H1 (cell line): Measurements from ENCODE around the gene AAK1. TPM values are rescaled to one million over a fixed set of nuclear protein-coding genes. Genes with fewer than 3 reads are reported as not detected.
"Not testable (repeated sequence)": the region's sequence is repeated elsewhere in the genome, so short reads cannot be mapped to it uniquely, and the experiment has no call there.

ENCODE experiments used
- CTCF ChIA-PET: fragments of 300-600 bp; sonication (Branson Sonifier 250); formaldehyde crosslinking; loops from one replicate; lab custom pipeline; 2021; ENCODE audit not compliant: partially characterized antibody; lab: Charles Lee
- POLR2A ChIA-PET: fragments of 300-600 bp; sonication (Branson Sonifier 250); formaldehyde crosslinking; loops from one replicate; lab custom pipeline; 2021; ENCODE audit warnings: inconsistent platforms; ENCODE audit not compliant: partially characterized antibody; lab: Charles Lee
- DNase-seq, 2 experiments: peaks; one replicate each; pipeline versions ENCODE4 v3.0.0 to v3.0.0-alpha.2; 2010 to 2022; ENCODE audit warnings: low spot score in 2 of 2, low read depth in 1 of 2, mixed read lengths in 1 of 2
- FAIRE-seq: peaks from 2 replicates; lab custom pipeline; 2011; peaks lifted over from hg19 to GRCh38; lab: Jason Lieb, UNC
- H2AFZ ChIP-seq: 2 replicates; pipeline ENCODE4 v1.8.1; 2012; ENCODE audit warnings: low read length, inconsistent platforms
- H2AK5ac ChIP-seq: 2 replicates; pipeline ENCODE4 v1.6.1; 2013; ENCODE audit warnings: low read depth, low read length
- H2BK120ac ChIP-seq: replicated peaks from 2 replicates; pipeline ENCODE3; 2013; ENCODE audit warnings: low read depth, low read length, inconsistent platforms
- H2BK12ac ChIP-seq: 2 replicates; pipeline ENCODE4 v1.6.1; 2013; ENCODE audit warnings: low read depth, low read length
- H2BK15ac ChIP-seq: 2 replicates; pipeline ENCODE4 v1.6.1; 2013; ENCODE audit warnings: low read length
- H2BK20ac ChIP-seq: 2 replicates; pipeline ENCODE4 v1.6.1; 2013; ENCODE audit warnings: low read length
- H2BK5ac ChIP-seq: 2 replicates; pipeline ENCODE4 v1.6.1; 2013; ENCODE audit warnings: low read depth, low read length
- H3K14ac ChIP-seq: 2 replicates; pipeline ENCODE4 v1.6.1; 2013; ENCODE audit warnings: inconsistent platforms; ENCODE audit not compliant: insufficient read length
- H3K18ac ChIP-seq: 2 replicates; pipeline ENCODE4 v1.6.1; 2013; ENCODE audit warnings: low read length; ENCODE audit errors: extremely low read depth
- H3K23ac ChIP-seq: 2 replicates; pipeline ENCODE4 v1.6.1; 2013; ENCODE audit warnings: inconsistent platforms; ENCODE audit not compliant: insufficient read length
- H3K23me2 ChIP-seq: 2 replicates; pipeline ENCODE4 v1.6.1; 2013; ENCODE audit warnings: low read depth, low read length
- H3K27ac ChIP-seq: 2 replicates; pipeline ENCODE4 v1.6.1; 2011; ENCODE audit warnings: low read depth, low read length, inconsistent platforms
- H3K27me3 ChIP-seq, 4 experiments: replicated peaks in 1 of 4; 1 replicate in 1 of 4; 2 replicates in 3 of 4; pipeline versions ENCODE4 v1.6.1 to v1.8.1; 2011 to 2013; ENCODE audit warnings: low read length in 3 of 4, mild to moderate bottlenecking in 3 of 4, inconsistent platforms in 2 of 4, mixed read lengths in 2 of 4, moderate library complexity in 1 of 4; ENCODE audit not compliant: control insufficient read depth in 3 of 4, insufficient read depth in 3 of 4; ENCODE audit errors: extremely low read depth in 1 of 4
- H3K36me3 ChIP-seq, 4 experiments: 2 replicates each; pipeline versions ENCODE4 v1.6.1 to v1.8.1; 2011 to 2013; ENCODE audit warnings: mild to moderate bottlenecking in 4 of 4, low read length in 3 of 4, moderate library complexity in 2 of 4, control low read depth in 1 of 4, inconsistent platforms in 1 of 4; ENCODE audit not compliant: insufficient read depth in 4 of 4, control insufficient read depth in 2 of 4
- H3K4ac ChIP-seq: replicated peaks from 2 replicates; pipeline ENCODE3; 2013; ENCODE audit warnings: low read length, low read depth, mixed read lengths, inconsistent platforms; ENCODE audit not compliant: insufficient read length
- H3K4me1 ChIP-seq, 4 experiments: replicated peaks in 1 of 4; 1 replicate in 1 of 4; 2 replicates in 3 of 4; pipeline versions ENCODE4 v1.6.1 to v1.8.1; 2011 to 2013; ENCODE audit warnings: low read length in 3 of 4, inconsistent platforms in 2 of 4, mixed read lengths in 1 of 4; ENCODE audit not compliant: insufficient read depth in 4 of 4, control insufficient read depth in 3 of 4
- H3K4me2 ChIP-seq, 2 experiments: 2 replicates each; pipeline versions ENCODE4 v1.6.1 to v1.8.1; 2011 to 2013; ENCODE audit warnings: low read depth in 2 of 2, low read length in 2 of 2, control low read depth in 1 of 2, inconsistent platforms in 1 of 2, mild to moderate bottlenecking in 1 of 2; ENCODE audit not compliant: insufficient read depth in 1 of 2
- H3K4me3 ChIP-seq, 4 experiments: fragments of 200-600, 300-600 bp in 1 of 4; sonication (generic), shearing (Covaris generic), sonication (Bioruptor Twin) in 1 of 4; 2 replicates each; pipeline versions ENCODE4 v1.5.1 to v1.8.1; 2011 to 2016; ENCODE audit warnings: low read length in 4 of 4, low read depth in 3 of 4, control low read depth in 2 of 4, inconsistent platforms in 2 of 4, mild to moderate bottlenecking in 2 of 4, mixed read lengths in 1 of 4, moderate library complexity in 1 of 4; ENCODE audit not compliant: insufficient read depth in 2 of 4; ENCODE audit errors: extremely low read depth in 1 of 4
- H3K56ac ChIP-seq: replicated peaks from 2 replicates; pipeline ENCODE3; 2013; ENCODE audit warnings: low read depth, mild to moderate bottlenecking, mixed read lengths, low read length, inconsistent platforms; ENCODE audit not compliant: insufficient read length
- H3K79me1 ChIP-seq: 2 replicates; pipeline ENCODE4 v1.6.1; 2013; ENCODE audit warnings: low read depth, low read length, control low read depth
- H3K79me2 ChIP-seq, 2 experiments: 2 replicates each; pipeline versions ENCODE4 v1.6.1 to v1.8.1; 2012 to 2013; ENCODE audit warnings: low read length in 2 of 2, mild to moderate bottlenecking in 2 of 2, inconsistent platforms in 1 of 2; ENCODE audit not compliant: insufficient read depth in 2 of 2, control insufficient read depth in 1 of 2
- H3K9ac ChIP-seq, 4 experiments: replicated peaks in 1 of 4; 1 replicate in 1 of 4; 2 replicates in 3 of 4; pipeline versions ENCODE4 v1.6.1 to v1.8.1; 2011 to 2013; ENCODE audit warnings: low read depth in 3 of 4, low read length in 3 of 4, control low read depth in 2 of 4, mild to moderate bottlenecking in 2 of 4, moderate library complexity in 2 of 4, inconsistent platforms in 1 of 4; ENCODE audit errors: extremely low read depth in 1 of 4
- H3K9me3 ChIP-seq, 2 experiments: 2 replicates each; pipeline versions ENCODE4 v1.6.1 to v1.8.1; 2012 to 2013; ENCODE audit warnings: mild to moderate bottlenecking in 2 of 2, moderate library complexity in 2 of 2, control low read depth in 1 of 2, inconsistent platforms in 1 of 2, low read depth in 1 of 2, low read length in 1 of 2, mixed read lengths in 1 of 2; ENCODE audit not compliant: insufficient read depth in 2 of 2
- H4K20me1 ChIP-seq, 2 experiments: replicated peaks in 1 of 2; 2 replicates each; pipeline versions ENCODE3 to v1.8.1; 2011 to 2013; ENCODE audit warnings: inconsistent platforms in 2 of 2, low read length in 2 of 2, mild to moderate bottlenecking in 1 of 2; ENCODE audit not compliant: insufficient read depth in 2 of 2, control insufficient read depth in 1 of 2
- H4K5ac ChIP-seq: 2 replicates; pipeline ENCODE4 v1.6.1; 2013; ENCODE audit warnings: low read length, low read depth, mixed read lengths, inconsistent platforms; ENCODE audit not compliant: insufficient read length
- H4K8ac ChIP-seq: 2 replicates; pipeline ENCODE4 v1.8.0; 2013; ENCODE audit warnings: mild to moderate bottlenecking, moderate library complexity, low read length, inconsistent platforms; ENCODE audit not compliant: insufficient read depth; ENCODE audit errors: extremely low read depth
- H4K91ac ChIP-seq: replicated peaks from 2 replicates; pipeline ENCODE3; 2013; ENCODE audit warnings: low read length, mixed read lengths, inconsistent platforms; ENCODE audit not compliant: insufficient read length
- TAF7 ChIP-seq: optimal IDR thresholded peaks from 2 replicates; pipeline ENCODE3; 2011; ENCODE audit warnings: low read depth, mild to moderate bottlenecking, inconsistent platforms, low read length, moderate library complexity, borderline replicate concordance
- WGBS, 2 experiments: shearing (Covaris generic) in 1 of 2; methylation state at CpG; one replicate each; pipeline versions ENCODE4 v1.1.6 to v1.1.7; 2013 to 2015; ENCODE audit warnings: low lambda C conversion rate in 2 of 2, mixed read lengths in 2 of 2, inconsistent platforms in 1 of 2, low coverage in 1 of 2, missing lambda C conversion rate in 1 of 2; ENCODE audit not compliant: insufficient replicate concordance in 2 of 2, insufficient coverage in 1 of 2, insufficient read length in 1 of 2; ENCODE audit errors: extremely low coverage in 1 of 2, missing lambda C conversion rate in 1 of 2; 5-methylcytosine and 5-hydroxymethylcytosine counted together
- polyA plus RNA-seq, 7 experiments: library from polyadenylated mRNA; depleted of rRNA in 3 of 7; stranded (reverse) in 5 of 7; unstranded in 2 of 7; fragments of >200 nt in 5 of 7; fragments of 200-250 nt in 2 of 7; gene quantifications; 1 replicate in 5 of 7; 2 replicates in 1 of 7; 4 replicates in 1 of 7; pipeline versions ENCODE4 v1.2.1 to v1.2.3, GENCODE V29; 2011 to 2013; ENCODE audit warnings: missing spikeins in 2 of 7, mixed read lengths in 2 of 7
- total RNA-seq: library from RNA; stranded (reverse); fragmentation: NEBNext Ultra II Directional; extraction: Animal tissue kit (Norgen Biotek cat#: 25700); gene quantifications from 2 replicates; pipeline ENCODE4 v1.2.1, GENCODE V29; 2021

The AAK1 gene
- total and polyA plus RNA-seq, 2 of the 8 experiments (the other 6 are each of a cell fraction or from before 2014, with no cell fraction given), result 10.0 to 40.5 TPM

DNA sequence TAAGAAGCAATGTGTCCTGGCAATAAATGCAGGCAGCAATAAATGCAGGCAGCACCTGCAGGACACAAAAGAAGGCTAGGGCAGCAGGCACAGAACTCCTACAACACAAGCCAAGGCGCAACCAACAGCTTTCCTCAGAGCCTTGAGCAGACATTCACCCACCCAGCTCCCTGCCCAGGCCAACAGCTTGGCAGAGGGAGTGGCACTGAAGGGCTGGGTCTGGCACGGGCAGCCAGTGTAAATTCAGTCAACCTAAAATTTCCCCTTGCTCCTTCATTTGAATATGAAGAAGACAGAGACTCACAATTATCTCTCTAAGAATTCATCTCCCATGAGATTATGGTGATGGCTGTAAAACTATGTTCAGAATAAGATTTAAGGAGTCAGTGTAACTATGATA is 35.4 kb downstream of the AAK1 start (continued):
- no peak for TF ChIP-seq TAF7
- TF ChIP-seq, all 59 proteins: peak for 0

DNA sequence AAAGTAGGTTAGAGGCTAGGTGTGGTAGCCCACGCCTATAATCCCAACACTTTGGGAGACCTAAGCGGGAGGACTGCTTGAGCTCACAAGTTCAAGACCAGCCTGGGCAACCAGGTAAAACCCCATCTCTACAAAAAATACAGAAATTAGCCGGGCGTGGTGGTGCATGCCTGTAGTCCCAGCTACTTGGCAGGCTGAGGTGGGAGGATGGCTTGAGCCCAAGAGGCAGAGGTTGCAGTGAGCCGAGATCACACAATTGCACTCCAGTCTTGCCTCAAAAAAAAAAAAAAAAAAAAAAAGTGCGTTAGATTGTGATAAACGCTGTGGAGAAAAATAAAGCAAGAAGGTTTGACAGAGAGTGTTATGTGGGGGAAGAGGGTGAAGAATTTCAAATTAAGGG is 36.8 kb downstream of the AAK1 start:
- 95 to 100% methylated on average over 2 to 7 of the region's 7 CpGs for WGBS, 2 experiments

More for the DNA sequence above, 36.8 kb downstream of the AAK1 start:
- H3K9ac ChIP-seq, H3K9me3 ChIP-seq, H3K23me2 ChIP-seq, CTCF ChIA-PET, H4K91ac ChIP-seq, H3K18ac ChIP-seq, POLR2A ChIA-PET, H3K4me2 ChIP-seq, H3K36me3 ChIP-seq, H2BK12ac ChIP-seq, H3K27ac ChIP-seq, H4K8ac ChIP-seq, H2AFZ ChIP-seq, H4K20me1 ChIP-seq, H3K4me3 ChIP-seq, H3K4ac ChIP-seq, H3K56ac ChIP-seq, H3K4me1 ChIP-seq, H4K5ac ChIP-seq, H3K27me3 ChIP-seq, H3K14ac ChIP-seq, H3K23ac ChIP-seq, DNase-seq, H3K79me1 ChIP-seq, H2BK120ac ChIP-seq, H2BK5ac ChIP-seq, H2AK5ac ChIP-seq, H2BK20ac ChIP-seq, H2BK15ac ChIP-seq, FAIRE-seq: not testable (repeated sequence)
- peaks cover 0 to 30% of the 10 kb centered on the region in 2 experiments; a peak in 2 of 4 replicates for H3K79me2 ChIP-seq
